Gastrocnemius medialis (tissue), 4 donors: ENCODE results near the gene TULP3.

Experiments used
- POLR2A ChIP-seq, 2 donors: fragments of 450-650 bp; IDR thresholded peaks; one replicate each; pipeline ENCODE4 v1.6.1; 2017; ENCODE audit warnings: antibody characterized with exemption in 2 of 2, mild to moderate bottlenecking in 2 of 2, moderate library complexity in 2 of 2
- TF ChIP-seq, protein P1 (sequence below), 5 experiments: fragments of 450-650 bp in 3 of 5; fragments of 200-600 bp in 2 of 5; sonication (generic) in 2 of 5; IDR thresholded peaks in 4 of 5; conservative IDR thresholded peaks in 1 of 5; 1 replicate in 4 of 5; 2 replicates in 1 of 5; pipeline ENCODE4 v1.5.1; 2016 to 2019; ENCODE audit warnings: antibody characterized with exemption in 5 of 5, mild to moderate bottlenecking in 3 of 5, moderate library complexity in 3 of 5

DNA sequence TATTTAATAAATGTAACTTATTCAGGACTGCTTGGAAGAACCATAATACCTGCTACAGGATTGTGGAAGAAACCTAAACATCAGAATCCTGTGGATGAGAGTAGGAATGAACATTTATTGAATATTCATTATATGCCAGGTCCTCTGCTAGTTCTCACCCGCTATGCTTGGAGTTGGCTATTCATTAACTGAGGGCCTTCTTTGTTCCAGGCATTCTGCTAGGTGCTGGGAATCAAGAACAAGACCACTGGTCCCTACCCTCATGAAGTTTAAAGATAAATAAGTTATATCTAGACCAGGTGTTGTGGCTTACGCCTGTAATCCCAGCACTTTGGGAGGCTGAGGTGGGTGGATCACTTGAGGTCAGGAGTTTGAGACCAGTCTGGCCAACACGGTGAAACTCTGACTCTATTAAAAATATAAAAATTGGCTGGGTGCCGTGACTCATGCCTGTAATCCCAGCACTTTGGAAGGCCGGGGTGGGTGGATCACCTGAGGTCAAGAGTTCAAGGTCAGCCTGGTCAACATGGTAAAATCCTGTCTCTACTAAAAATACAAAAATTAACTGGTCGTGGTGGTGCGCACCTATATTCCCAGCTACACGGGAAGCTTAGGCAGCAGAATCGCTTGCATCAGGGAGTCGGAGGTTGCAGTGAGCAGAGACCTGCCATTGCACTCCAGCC lies 3.8 kb upstream of the TULP3 start:
- no peak for TF ChIP-seq POLR2A (IDR thresholded peaks at IDR 0.05)
- TF ChIP-seq, protein P1, sequence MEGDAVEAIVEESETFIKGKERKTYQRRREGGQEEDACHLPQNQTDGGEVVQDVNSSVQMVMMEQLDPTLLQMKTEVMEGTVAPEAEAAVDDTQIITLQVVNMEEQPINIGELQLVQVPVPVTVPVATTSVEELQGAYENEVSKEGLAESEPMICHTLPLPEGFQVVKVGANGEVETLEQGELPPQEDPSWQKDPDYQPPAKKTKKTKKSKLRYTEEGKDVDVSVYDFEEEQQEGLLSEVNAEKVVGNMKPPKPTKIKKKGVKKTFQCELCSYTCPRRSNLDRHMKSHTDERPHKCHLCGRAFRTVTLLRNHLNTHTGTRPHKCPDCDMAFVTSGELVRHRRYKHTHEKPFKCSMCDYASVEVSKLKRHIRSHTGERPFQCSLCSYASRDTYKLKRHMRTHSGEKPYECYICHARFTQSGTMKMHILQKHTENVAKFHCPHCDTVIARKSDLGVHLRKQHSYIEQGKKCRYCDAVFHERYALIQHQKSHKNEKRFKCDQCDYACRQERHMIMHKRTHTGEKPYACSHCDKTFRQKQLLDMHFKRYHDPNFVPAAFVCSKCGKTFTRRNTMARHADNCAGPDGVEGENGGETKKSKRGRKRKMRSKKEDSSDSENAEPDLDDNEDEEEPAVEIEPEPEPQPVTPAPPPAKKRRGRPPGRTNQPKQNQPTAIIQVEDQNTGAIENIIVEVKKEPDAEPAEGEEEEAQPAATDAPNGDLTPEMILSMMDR (IDR thresholded peaks at IDR 0.05 in 4 of 5, conservative IDR thresholded peaks at IDR 0.05 in 1 of 5) = no peak
